ENCODE measurements around the gene KCNC3.

KCNC3 gene

DNA sequence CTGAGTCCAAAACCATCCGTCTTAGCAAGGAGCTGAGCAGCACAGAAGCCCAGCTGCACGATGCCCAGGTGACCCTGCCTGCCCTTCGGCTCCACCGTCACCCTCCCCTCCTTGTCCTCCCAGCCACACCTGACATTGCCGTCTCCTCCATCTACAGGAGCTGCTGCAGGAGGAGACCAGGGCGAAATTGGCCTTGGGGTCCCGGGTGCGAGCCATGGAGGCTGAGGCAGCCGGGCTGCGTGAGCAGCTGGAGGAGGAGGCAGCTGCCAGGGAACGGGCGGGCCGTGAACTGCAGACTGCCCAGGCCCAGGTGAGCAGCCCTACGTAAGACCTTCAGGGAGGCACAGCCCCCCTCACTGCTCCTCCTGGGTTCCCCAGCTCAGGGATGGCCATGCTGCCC is 49.1 kb downstream of the KCNC3 start:
- in situ Hi-C loops (cut with MboI; ENCODE audit: low sequenced_read_pairs): no loop called here

DNA sequence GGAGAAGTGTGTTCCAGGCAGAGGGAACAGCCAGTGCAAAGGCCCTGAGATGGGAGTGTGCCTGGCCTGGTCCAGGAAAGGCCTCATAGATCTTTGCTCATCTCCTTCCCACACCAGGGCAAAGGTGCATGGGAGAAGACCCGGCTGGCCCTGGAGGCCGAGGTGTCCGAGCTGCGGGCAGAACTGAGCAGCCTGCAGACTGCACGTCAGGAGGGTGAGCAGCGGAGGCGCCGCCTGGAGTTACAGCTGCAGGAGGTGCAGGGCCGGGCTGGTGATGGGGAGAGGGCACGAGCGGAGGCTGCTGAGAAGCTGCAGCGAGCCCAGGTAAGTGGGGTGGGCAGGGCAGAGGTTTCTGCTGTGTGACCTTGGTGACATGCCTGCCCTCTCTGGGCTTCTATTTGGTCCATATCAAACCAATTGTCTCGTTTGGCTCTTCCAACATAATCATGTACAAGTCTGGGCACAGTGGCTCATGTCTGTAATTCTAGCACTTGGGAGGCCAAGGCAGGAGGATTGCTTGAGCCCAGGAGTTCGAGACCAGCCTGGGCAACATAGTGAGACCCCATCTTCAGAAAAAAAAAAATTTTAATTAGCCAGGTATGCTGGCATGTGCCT is 51.1 kb downstream of the KCNC3 start:
- in situ Hi-C loops (cut with MboI; ENCODE audit: low sequenced_read_pairs): no loop called here

DNA sequence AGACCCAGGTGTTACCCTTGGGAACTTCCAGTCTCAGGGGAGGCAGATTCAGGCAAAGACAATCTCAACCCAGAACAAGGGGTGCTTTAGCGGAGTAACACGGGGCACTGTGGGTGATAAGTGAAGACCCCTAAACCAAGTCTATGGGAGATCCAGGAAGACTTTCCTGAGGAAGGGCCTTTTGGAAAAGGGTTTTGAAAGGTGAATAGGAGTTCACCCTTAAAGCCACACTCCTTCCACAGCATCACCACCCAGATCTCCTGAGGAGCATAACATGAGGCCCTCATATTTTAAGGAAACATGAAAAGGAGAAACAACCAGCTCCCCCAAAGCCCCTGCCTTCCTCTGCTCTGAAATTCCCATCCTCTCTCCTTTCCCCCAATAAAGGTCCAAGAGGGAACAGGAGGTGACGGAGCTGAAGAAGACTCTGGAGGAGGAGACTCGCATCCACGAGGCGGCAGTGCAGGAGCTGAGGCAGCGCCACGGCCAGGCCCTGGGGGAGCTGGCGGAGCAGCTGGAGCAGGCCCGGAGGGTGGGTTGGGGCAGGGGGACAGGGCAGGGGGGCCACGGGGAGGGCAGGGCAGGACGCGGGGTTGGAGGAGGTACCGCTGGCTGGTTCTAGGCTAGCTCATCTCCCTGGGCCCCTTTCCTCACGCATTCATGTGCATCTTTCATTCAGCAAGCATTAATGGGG is 52.7 kb downstream of the KCNC3 start:
- in situ Hi-C loops (cut with MboI; ENCODE audit: low sequenced_read_pairs): no loop called here

DNA sequence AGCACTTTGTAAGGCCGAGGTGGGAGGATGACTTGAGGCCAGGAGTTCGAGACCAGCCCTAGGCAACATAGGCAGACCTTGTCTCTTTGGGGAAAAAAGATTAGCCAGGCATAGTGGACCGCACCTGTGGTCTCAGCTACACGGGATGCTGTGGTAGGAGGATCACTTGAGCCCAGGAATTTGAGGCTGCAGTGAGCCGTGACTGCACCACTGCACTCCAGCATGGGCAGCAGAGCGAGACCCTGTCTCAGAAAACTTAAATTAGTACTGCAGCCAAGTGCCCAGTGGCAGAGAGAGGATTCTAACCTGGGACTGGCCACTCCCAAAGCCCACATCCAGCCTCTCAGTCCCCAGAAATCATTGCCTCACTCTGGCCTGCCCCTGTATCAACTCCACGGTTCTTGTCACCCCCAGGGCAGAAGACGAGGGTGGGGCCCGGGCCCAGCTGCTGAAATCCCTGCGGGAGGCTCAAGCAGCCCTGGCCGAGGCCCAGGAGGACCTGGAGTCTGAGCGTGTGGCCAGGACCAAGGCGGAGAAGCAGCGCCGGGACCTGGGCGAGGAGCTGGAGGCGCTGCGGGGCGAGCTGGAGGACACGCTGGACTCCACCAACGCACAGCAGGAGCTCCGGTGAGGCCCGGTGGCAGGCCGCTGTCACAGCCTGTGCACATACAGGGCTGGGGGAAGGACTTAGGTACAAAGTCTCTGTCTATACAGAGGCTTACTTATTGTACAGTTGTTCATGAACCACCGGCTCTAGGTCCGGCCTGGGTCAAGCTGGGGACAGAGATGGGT is 53.4 kb downstream of the KCNC3 start:
- in situ Hi-C loops (cut with MboI; ENCODE audit: low sequenced_read_pairs): no loop called here

DNA sequence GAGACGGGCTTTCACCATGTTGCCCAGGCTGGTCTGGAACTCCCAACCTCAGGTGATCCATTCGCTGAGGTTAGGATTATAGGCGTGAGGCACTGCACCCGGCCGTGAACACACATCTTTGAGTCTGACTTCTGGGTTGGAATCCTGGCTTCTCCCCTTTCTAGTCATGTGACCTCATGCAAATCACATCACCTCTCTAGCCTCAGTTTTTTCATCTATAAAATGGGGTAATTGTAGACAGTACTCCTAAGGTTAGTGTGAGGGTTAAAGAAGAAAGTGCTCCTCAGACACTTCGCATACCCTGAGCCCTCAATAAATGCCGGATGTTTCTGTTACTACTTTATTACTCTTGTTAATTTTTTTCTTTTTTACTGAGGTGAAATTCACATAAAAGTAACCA is 55.4 kb downstream of the KCNC3 start:
- in situ Hi-C loops (cut with MboI; ENCODE audit: low sequenced_read_pairs): no loop called here

DNA sequence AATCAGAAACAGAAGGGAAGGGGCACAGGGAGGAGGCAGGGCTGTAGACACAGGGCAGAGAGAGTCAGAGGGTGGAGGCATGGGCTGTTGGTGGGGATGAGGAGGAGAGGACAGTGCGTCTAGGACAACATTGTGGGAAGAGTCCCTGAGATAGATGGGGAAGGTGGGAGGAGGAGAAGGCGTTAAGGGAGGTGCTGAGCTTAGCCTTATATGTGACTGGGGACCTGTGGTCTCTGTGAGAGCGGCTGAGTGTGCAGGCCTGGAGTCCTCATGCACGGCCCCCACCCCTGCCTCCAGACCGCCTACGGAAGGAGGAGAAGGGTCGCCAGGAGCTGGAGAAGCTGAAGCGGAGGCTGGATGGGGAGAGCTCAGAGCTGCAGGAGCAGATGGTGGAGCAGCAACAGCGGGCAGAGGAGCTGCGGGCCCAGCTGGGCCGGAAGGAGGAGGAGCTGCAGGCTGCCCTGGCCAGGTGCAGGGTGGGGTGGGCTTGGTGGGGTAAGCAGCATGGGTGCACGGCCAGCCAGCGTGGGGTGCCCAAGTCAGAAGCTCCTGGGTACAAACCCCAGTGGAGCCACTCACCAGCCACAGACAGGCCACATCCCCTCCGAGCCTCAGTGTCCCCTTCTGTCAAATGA is 56.8 kb downstream of the KCNC3 start:
- in situ Hi-C loops (cut with MboI; ENCODE audit: low sequenced_read_pairs): no loop called here

DNA sequence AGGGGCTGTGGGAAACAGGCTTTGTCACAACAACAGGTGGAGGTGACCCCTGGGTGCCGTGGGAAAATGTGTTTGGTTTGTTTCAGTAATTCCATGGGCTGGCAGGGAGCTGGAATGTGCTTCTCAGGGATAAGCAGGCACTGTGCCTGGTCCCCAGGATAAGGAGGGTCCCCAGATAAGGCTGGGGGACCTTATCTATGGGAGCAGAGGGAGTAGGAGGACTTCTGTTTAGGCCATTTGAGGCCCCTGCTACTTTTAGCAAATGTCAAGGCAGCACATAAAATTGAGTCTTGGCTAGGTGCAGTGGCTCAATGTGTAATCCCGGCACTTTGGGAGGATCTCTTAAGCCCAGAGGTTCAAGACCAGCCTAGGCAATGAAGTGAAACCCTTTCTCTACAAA is 59.5 kb downstream of the KCNC3 start:
- in situ Hi-C loops (cut with MboI; ENCODE audit: low sequenced_read_pairs): no loop called here

DNA sequence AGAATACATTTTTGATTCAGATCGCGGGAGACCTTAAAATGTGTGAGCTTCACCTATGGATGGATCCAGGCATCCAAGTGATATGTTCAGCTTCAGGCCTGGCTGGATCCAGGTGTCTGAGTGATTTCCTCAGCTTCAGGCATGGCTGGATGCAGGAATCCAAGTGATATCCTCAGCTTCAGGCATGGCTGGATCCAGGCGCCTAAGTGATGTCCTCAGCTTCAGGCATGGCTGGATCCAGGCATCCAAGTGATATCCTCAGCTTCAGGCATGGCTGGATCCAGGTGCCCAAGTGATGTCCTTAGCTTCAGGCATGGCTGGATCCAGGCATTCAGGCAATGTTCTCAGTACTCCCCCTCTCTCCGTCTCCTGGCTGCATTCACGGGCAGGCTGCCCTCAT is 60.7 kb downstream of the KCNC3 start:
- in situ Hi-C loops (cut with MboI; ENCODE audit: low sequenced_read_pairs): no loop called here

DNA sequence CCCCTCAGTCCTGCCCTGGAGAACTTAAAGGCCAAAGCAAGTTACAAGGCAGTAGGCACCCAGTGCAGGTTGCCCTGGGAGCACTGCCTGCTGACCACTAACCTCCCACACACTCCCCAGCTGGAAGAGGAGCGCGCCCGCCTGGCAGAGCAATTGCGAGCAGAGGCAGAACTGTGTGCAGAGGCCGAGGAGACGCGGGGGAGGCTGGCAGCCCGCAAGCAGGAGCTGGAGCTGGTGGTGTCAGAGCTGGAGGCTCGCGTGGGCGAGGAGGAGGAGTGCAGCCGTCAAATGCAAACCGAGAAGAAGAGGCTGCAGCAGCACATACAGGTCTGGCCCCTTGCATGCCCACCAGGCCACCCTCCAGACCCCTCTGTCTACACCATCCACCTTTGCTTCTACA is 61.1 kb downstream of the KCNC3 start:
- in situ Hi-C loops (cut with MboI; ENCODE audit: low sequenced_read_pairs): no loop called here

DNA sequence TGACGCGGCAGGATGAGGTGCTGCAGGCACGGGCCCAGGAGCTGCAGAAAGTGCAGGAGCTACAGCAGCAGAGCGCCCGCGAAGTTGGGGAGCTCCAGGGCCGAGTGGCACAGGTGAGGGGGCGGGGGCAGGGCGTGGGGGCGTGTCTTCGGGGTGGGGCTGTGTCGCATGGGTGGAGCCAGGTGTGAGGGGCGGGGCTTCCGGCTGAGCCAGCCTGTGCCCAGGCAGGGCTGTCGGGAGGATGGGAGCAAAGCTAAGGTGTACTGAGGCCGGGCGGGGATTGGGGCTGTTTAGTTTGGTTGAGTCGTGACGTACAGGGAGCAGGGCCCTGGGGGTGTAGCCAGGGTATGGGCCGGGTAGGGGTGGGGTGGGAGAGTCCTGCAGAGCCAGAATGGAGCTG is 62.3 kb downstream of the KCNC3 start:
- in situ Hi-C loops (cut with MboI; ENCODE audit: low sequenced_read_pairs): no loop called here

DNA sequence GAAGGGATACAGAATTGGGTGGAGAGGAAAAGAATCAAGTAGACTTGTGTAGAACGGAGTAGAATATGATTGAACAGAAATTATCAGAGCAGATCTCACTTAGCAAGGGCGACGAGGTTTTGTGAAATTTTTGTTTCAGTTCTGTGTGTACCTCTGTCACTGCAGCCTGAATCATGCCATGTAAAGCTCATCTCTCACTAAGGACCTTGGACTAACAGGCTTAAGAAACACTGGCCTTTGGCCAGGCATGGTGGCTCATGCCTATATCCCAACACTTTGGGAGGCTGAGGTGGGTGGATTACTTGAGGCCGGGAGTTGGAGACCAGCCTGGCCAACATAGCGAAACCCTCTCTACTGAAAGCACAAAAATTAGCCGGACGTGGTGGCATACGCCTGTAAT is 63.1 kb downstream of the KCNC3 start:
- in situ Hi-C loops (cut with MboI; ENCODE audit: low sequenced_read_pairs): no loop called here

DNA sequence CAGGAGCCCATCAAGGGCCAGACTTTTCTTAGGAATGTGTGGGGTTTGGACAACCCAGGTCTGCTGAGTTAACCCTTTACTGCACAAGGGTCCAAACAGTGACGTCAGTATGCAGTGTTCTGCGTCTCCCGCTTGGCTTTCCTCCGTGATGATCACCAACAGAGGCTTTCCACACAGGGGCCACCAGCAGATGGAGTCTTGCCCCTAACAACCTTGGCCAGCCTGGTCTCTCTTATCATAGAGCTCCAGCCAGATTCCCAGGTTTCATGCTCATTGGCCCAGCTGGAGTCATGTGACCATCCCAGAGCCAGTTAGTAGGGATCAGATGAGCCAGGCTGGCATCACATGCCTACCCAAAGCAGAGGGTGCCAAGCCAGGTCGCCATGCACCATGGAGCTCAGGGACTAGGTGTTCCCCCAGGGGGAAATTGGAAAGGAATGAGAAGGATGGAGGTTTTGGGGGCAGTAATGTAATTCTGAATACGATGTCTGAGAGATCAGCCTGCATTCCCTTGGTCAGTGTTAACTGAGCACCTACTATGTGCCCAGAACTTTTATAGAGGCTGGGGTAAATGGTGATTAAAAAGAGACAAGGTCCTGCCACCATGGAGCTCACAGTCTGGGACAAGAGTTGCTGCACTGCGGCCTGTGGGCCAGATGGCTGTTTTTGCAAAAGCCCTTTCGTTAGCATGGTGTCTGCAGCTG is 64.5 kb downstream of the KCNC3 start:
- in situ Hi-C loops (cut with MboI; ENCODE audit: low sequenced_read_pairs): no loop called here

DNA sequence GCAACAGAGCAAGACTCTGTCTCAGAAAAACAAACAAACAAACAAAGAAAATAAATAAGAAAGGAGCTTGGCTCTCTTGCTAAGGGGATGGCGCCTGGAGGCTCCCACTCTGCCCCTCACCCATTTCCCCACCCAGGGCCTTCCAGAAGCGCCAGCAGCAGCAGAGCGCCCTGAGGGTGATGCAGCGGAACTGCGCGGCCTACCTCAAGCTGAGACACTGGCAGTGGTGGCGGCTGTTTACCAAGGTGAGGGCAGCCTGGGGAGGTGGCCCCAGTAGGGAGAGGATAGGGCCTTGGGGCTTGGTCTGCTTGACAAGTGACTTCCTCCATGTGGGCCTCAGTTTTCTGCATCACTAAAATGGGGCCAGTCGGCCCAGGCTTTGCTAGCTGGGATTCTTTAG is 66.0 kb downstream of the KCNC3 start:
- in situ Hi-C loops (cut with MboI; ENCODE audit: low sequenced_read_pairs): no loop called here
